GM23248 (cell line): ENCODE results near the gene ADAM12.

Source experiments
- EZH2 ChIP-seq: fragments of 200-600 bp; sonication (generic); IDR thresholded peaks from 2 replicates; pipeline ENCODE4 v1.6.1; 2018; ENCODE audit warnings: antibody characterized with exemption, mild to moderate bottlenecking; ENCODE audit not compliant: insufficient read depth, poor library complexity, severe bottlenecking
- EZH2phosphoT487 ChIP-seq: fragments of 200-600 bp; sonication (generic); IDR thresholded peaks from 2 replicates; pipeline ENCODE4 v1.6.1; 2018; ENCODE audit warnings: antibody characterized with exemption, moderate library complexity, mild to moderate bottlenecking, low read depth; ENCODE audit not compliant: insufficient read depth

DNA sequence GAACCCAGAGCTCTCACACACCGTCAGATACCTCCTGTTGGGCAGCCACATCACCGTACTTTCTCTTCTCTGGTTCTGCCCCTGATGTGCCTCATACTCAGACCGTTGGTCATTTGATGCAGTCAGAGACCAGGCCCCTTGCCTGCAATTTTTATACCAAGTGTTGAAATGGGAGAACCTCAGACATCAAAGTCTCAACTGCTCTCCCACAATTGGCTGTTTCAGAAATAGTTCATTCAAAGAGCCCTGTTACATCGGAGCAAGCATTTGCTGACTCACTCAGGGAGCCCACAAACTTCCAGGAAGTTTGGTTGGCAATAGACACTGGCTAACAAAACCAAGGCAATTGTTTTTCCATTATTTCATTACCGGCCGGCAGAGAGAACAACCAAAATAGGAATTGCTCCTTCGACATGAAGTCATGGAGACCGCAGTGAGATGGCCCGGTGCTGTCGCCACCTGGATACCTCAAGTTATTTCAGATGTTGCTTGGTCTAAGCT, 33.5 kb upstream of the ADAM12 start:
- TF ChIP-seq EZH2phosphoT487: no peak
- TF ChIP-seq EZH2: no peak
